T47D (cell line): ENCODE measurements around the gene NR2C2.

Source experiments
- DNase-seq, 2 experiments: peaks; one replicate each; pipeline versions ENCODE4 v3.0.0 to v3.0.0-alpha.2; 2011 to 2012; ENCODE audit warnings: low read depth in 1 of 2, low spot score in 1 of 2
- JUND ChIP-seq: IDR thresholded peaks from 2 replicates; pipeline ENCODE4 v1.6.1; 2012; ENCODE audit warnings: low read depth
- in situ Hi-C: cut with HindIII; loops from 2 replicates; pipeline ENCODE4 v1.10.0; 2016; ENCODE audit warnings: low sequenced_read_pairs, low pct_unique_long_range_greater_than_20kb

Gene NR2C2

DNA sequence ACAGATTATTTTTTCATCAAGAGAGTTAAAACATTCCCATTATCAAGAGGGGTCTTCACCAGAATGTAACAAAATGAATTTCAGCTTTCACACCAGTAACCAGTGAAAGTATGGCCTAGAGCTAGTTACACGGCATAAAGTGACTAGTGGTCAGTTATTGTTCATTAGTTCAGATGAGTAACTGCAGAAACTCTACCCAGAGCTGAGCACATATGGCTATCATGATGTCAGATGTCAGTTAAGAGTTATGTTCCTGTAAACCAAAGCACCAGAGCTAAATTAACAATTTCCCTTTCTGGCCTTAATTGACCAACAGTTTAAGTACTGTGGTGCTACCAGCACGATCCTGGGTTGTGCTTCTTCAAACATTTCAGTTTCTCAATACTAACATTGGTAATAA, 124.3 kb downstream of the NR2C2 start:
- DNase-seq: no peak
- in situ Hi-C loops: no loop called here
- no peak for TF ChIP-seq JUND

DNA sequence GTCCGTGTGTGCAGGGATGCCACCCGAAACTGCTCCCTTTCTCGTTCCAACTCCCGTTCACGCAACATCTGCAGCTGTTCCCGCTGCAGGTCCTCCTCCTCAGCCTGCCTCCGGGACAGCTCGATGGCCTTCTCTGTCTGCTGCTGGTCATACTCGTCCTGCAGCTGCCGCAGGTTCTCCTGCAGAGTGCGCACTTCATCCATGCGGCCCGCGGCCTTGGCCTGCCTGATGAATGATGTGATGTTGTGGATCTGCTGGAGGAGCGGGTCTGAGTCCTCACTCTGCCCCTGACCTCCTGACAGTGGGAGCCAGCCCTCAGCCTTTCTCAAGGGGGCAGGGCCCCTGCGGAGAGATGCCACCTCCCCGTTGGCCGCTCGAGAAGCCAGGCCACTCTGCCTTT, 127.1 kb downstream of the NR2C2 start:
- DNase-seq: no peak
- in situ Hi-C loops: no loop called here
- no peak for TF ChIP-seq JUND

GRCh38 chr3:15079091-15079490, 131.7 kb downstream of the NR2C2 start:
- DNase-seq: no peak
- in situ Hi-C loops: no loop called here

DNA sequence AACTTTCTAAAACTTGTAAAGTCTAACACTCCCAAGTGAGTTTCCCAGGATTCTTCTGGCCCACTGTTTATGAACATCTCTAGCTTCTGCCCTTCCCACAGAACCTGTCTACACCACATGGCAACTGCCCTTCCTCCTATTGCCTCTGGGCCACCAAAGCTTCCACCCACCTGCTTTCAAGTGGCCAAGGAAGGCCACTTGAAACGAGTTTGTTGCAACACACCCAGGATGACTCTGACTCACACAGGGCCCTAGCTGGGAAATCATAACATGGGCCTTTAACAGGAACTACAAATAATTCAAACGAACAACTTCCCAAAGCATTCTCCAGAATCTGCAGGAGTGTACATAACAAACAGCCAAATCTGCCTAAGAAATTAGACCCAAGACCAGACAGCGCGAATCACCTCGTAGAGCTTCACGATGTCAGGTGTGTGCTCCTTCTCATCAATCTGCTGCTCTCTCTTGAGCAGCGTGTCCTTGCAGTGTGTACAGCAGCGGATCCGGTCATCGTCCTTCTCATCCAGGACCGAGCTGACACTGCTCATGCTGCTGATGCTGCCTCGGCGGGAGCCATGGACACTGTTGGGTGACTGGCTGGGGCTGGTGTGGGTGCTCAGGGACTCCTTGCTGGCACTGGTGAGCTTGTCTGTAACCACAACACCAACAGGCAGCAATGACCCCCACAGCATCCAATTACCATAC, 134.7 kb downstream of the NR2C2 start:
- TF ChIP-seq JUND: no peak
- no peak for DNase-seq
- in situ Hi-C loops: no loop called here

More at GRCh38 chr3:15079091-15079490, 131.7 kb downstream of the NR2C2 start:
- no peak for TF ChIP-seq JUND

GRCh38 chr3:15083252-15083651, 135.9 kb downstream of the NR2C2 start:
- TF ChIP-seq JUND: no peak
- no peak for DNase-seq
- in situ Hi-C loops: no loop called here

GRCh38 chr3:15086263-15086662, 138.9 kb downstream of the NR2C2 start:
- no peak for TF ChIP-seq JUND
- no peak for DNase-seq
- in situ Hi-C loops: no loop called here

GRCh38 chr3:15086699-15087098, 139.3 kb downstream of the NR2C2 start:
- no peak for TF ChIP-seq JUND
- in situ Hi-C loops: no loop called here
- no peak for DNase-seq

DNA sequence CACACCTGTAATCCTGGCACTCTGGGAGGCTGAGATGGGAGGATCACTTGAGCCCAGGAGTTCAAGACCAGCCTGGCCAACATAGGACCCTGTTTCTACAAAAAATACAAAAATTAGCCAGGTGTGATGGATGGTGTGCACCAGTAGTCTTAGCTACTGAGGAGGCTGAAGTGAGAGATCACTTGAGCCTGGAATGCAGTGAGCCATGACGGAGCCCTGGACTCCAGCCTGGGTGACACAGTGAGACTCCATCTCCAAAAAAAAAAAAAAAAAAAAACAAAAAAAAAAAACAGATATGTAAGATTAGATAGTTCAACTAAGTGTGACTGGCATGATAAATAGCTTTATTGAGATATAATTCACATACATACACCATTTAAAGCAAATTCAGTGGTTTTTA, 141.8 kb downstream of the NR2C2 start:
- in situ Hi-C loops: no loop called here
- no peak for TF ChIP-seq JUND
- no peak for DNase-seq

- in situ Hi-C loops: no loop called here
- no peak for TF ChIP-seq JUND
- no peak for DNase-seq
These were observed 144.2 kb downstream of the NR2C2 start for GRCh38 chr3:15091575-15091974.

GRCh38 chr3:15092686-15093085, 145.3 kb downstream of the NR2C2 start:
- no peak for DNase-seq
- in situ Hi-C loops: no loop called here
- TF ChIP-seq JUND: no peak

GRCh38 chr3:15094187-15094875, 146.9 kb downstream of the NR2C2 start:
- TF ChIP-seq JUND: no peak
- in situ Hi-C loops: no loop called here
- DNase-seq: no peak

GRCh38 chr3:15096046-15096445, 148.7 kb downstream of the NR2C2 start:
- no peak for TF ChIP-seq JUND
- in situ Hi-C loops: no loop called here
- DNase-seq: no peak

DNA sequence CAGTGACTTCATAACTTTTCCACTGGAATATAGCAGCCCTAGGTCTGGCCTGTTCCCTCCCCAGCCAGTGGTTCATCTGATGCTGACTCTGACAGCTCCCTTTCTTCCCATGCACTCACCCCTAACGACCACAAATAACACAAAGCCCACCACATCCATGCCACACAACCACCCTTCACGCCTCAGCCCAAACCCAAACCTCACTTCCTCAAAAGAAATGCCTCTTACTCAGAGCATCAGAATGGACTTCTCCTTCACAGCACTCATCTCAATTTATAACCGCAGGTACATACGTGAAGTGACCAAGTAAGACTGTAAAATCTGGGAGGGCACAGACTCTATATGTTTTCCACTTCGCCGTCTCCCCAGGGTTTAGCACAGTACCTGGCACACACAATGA, 150.5 kb downstream of the NR2C2 start:
- no peak for TF ChIP-seq JUND
- no peak for DNase-seq
- in situ Hi-C loops: no loop called here
